Hepatocyte (in vitro differentiated cells): ENCODE data around the gene COA3.

Experiments
- CTCF ChIP-seq: fragments of 200-600 bp; sonication (generic); IDR thresholded peaks from 2 replicates; pipeline ENCODE4 v1.5.1; 2016; ENCODE audit warnings: antibody characterized with exemption, mild to moderate bottlenecking; ENCODE audit not compliant: poor library complexity
- EZH2 ChIP-seq: fragments of 200-600 bp; sonication (generic); IDR thresholded peaks from 2 replicates; pipeline ENCODE4 v1.6.1; 2016; ENCODE audit warnings: antibody characterized with exemption, mild to moderate bottlenecking, borderline replicate concordance
- EZH2phosphoT487 ChIP-seq: fragments of 200-600 bp; sonication (generic); IDR thresholded peaks from one replicate; pipeline ENCODE4 v1.6.1; 2018; ENCODE audit warnings: antibody characterized with exemption, mild to moderate bottlenecking, low read depth, moderate library complexity; ENCODE audit not compliant: unreplicated experiment, severe bottlenecking

GRCh38 chr17:42766124-42766523 lies 32.4 kb downstream of the COA3 start:
- TF ChIP-seq CTCF: no peak
- TF ChIP-seq EZH2: no peak
- TF ChIP-seq EZH2phosphoT487: no peak
